Endodermal cell (in vitro differentiated cells): ENCODE results near the gene SBNO2. TPM values are rescaled to one million over a fixed set of nuclear protein-coding genes. Genes with fewer than 3 reads are reported as not detected.

Experiments
- DNase-seq: peaks from one replicate; pipeline ENCODE4 v3.0.0-alpha.2; 2017
- H3K27ac ChIP-seq: 2 replicates; pipeline ENCODE4 v1.5.1; 2013; ENCODE audit warnings: mild to moderate bottlenecking, low read depth, low read length, moderate library complexity
- H3K27me3 ChIP-seq: 2 replicates; pipeline ENCODE4 v1.6.1; 2013; ENCODE audit warnings: mild to moderate bottlenecking, low read length, moderate library complexity; ENCODE audit not compliant: insufficient read depth, control insufficient read depth, poor library complexity, severe bottlenecking
- H3K36me3 ChIP-seq: 2 replicates; pipeline ENCODE4 v1.7.0; 2013; ENCODE audit warnings: mild to moderate bottlenecking, low read length, moderate library complexity; ENCODE audit not compliant: control insufficient read depth, insufficient read depth
- H3K4me1 ChIP-seq: one replicate; pipeline ENCODE4 v1.7.0; 2013; ENCODE audit warnings: low read length; ENCODE audit not compliant: control insufficient read depth, insufficient read depth
- H3K4me3 ChIP-seq: 2 replicates; pipeline ENCODE4 v1.5.1; 2013; ENCODE audit warnings: mild to moderate bottlenecking, low read length, moderate library complexity
- H3K9ac ChIP-seq: 2 replicates; pipeline ENCODE4 v1.6.1; 2013; ENCODE audit warnings: mild to moderate bottlenecking, low read length, moderate library complexity; ENCODE audit not compliant: poor library complexity, severe bottlenecking; ENCODE audit errors: extremely low read depth
- H3K9me3 ChIP-seq: 2 replicates; pipeline ENCODE4 v1.6.1; 2013; ENCODE audit warnings: mild to moderate bottlenecking, low read length, moderate library complexity; ENCODE audit not compliant: control insufficient read depth
- H3K27ac Mint-ChIP-seq: 2 replicates; pipeline ENCODE4 v1.8.0; 2020; ENCODE audit warnings: mixed read lengths
- H3K27me3 Mint-ChIP-seq: 2 replicates; pipeline ENCODE4 v1.8.0; 2021; ENCODE audit warnings: mild to moderate bottlenecking, mixed read lengths; ENCODE audit not compliant: insufficient read depth
- H3K36me3 Mint-ChIP-seq: 2 replicates; pipeline ENCODE4 v1.8.0; 2020; ENCODE audit warnings: low read depth, mixed read lengths
- H3K4me1 Mint-ChIP-seq: 2 replicates; pipeline ENCODE4 v1.8.0; 2020; ENCODE audit warnings: mixed read lengths
- H3K4me3 Mint-ChIP-seq: 2 replicates; pipeline ENCODE4 v1.8.0; 2020; ENCODE audit warnings: mild to moderate bottlenecking, moderate library complexity, mixed read lengths
- H3K9me3 Mint-ChIP-seq: 2 replicates; pipeline ENCODE4 v1.8.0; 2020; ENCODE audit warnings: mild to moderate bottlenecking, mixed read lengths
- CTCF ChIP-seq: fragments of 200-600 bp; sonication (generic); conservative IDR thresholded peaks from 2 replicates; pipeline ENCODE4 v1.5.0; 2021; ENCODE audit warnings: antibody characterized with exemption, mild to moderate bottlenecking
- WGBS, 2 experiments: methylation state at CpG; one replicate each; pipeline versions ENCODE4 v1.1.5 to v1.1.7; 2013; ENCODE audit warnings: missing lambda C conversion rate in 2 of 2, mixed read lengths in 1 of 2; ENCODE audit not compliant: insufficient coverage in 1 of 2, insufficient read length in 1 of 2; 5-methylcytosine and 5-hydroxymethylcytosine counted together
- total RNA-seq, 2 donors: library from RNA; stranded (reverse); fragmentation: NEBNext Ultra II Directional in 1 of 2; extraction: Animal tissue kit (Norgen Biotek cat#: 25700) in 1 of 2; gene quantifications; 2 replicates in 1 of 2; 3 replicates in 1 of 2; pipeline ENCODE4 v1.2.1, GENCODE V29; 2021

SBNO2 gene
- total RNA-seq, 2 donors from 2014 or later, result 43.3 to 50.4 TPM

- Mint-ChIP-seq H3K36me3 (peaks cover 37% of the 10 kb centered on the region), H3K4me1 (no peaks in the 10 kb centered on the region), H3K27me3 (no peaks in the 10 kb centered on the region), H3K27ac (no peak overlapping the region), H3K9me3 (no peaks in the 10 kb centered on the region), H3K4me3 (no peak overlapping the region)
- no peaks in the 10 kb centered on the region for H3K27me3 ChIP-seq
- H3K9ac ChIP-seq, result no peak overlapping the region
- H3K36me3 ChIP-seq, result peaks cover 14% of the 10 kb centered on the region
- TF ChIP-seq CTCF, result no peak
- H3K27ac ChIP-seq, result no peak overlapping the region
- no peak overlapping the region for H3K4me3 ChIP-seq
- DNase-seq, result no peak
- H3K4me1 ChIP-seq, result no peaks in the 10 kb centered on the region
- WGBS, 2 experiments, result 95% methylated on average over 14 to 15 of the region's 15 CpGs
- H3K9me3 ChIP-seq, result no peaks in the 10 kb centered on the region
Measured at GRCh38 chr19:1139126-1139525, 34.9 kb downstream of the SBNO2 start.

- H3K9ac ChIP-seq, result no peak overlapping the region
- no peaks in the 10 kb centered on the region for H3K27me3 ChIP-seq
- H3K27ac Mint-ChIP-seq, result no peak overlapping the region
- no peak overlapping the region for H3K27ac ChIP-seq
- 86 to 94% methylated on average over 5 to 7 of the region's 11 CpGs for WGBS, 2 experiments
- no peak overlapping the region for H3K4me3 ChIP-seq
- no peak for DNase-seq
- H3K9me3 ChIP-seq, result no peaks in the 10 kb centered on the region
- no peaks in the 10 kb centered on the region for H3K4me1 Mint-ChIP-seq
- no peaks in the 10 kb centered on the region for H3K27me3 Mint-ChIP-seq
- TF ChIP-seq CTCF, result no peak
- H3K9me3 Mint-ChIP-seq, result no peaks in the 10 kb centered on the region
- H3K4me3 Mint-ChIP-seq, result no peak overlapping the region
- H3K36me3 ChIP-seq, result peaks cover 18% of the 10 kb centered on the region
- H3K36me3 Mint-ChIP-seq, result peaks cover 27% of the 10 kb centered on the region
- no peaks in the 10 kb centered on the region for H3K4me1 ChIP-seq
Measured at GRCh38 chr19:1138121-1138520, 35.9 kb downstream of the SBNO2 start.

- peak overlapping the region; percentile 32 for H3K27ac ChIP-seq
- no peak for TF ChIP-seq CTCF
- Mint-ChIP-seq H3K9me3 (no peaks in the 10 kb centered on the region), H3K27ac (peak overlapping the region; percentile 39), H3K4me3 (no peak overlapping the region), H3K27me3 (no peaks in the 10 kb centered on the region), H3K36me3 (peaks cover 17% of the 10 kb centered on the region), H3K4me1 (no peaks in the 10 kb centered on the region)
- H3K36me3 ChIP-seq, result peaks cover 14% of the 10 kb centered on the region
- no peak overlapping the region for H3K4me3 ChIP-seq
- H3K27me3 ChIP-seq, result no peaks in the 10 kb centered on the region
- H3K9ac ChIP-seq, result no peak overlapping the region
- 79 to 83% methylated on average over 10 to 18 of the region's 25 CpGs for WGBS, 2 experiments
- no peak for DNase-seq
- H3K4me1 ChIP-seq, result no peaks in the 10 kb centered on the region
- H3K9me3 ChIP-seq, result no peaks in the 10 kb centered on the region
Measured at GRCh38 chr19:1136621-1137317, 37.3 kb downstream of the SBNO2 start.
